Activated CD8-positive, alpha-beta memory T cell treated with anti-CD3 and anti-CD28 coated beads, Interleukin-2, amount 50 U/mL, for 24 hours (primary cell): ENCODE measurements around the gene KIF18A.

Source experiments
- DNase-seq: peaks from one replicate; pipeline ENCODE4 v3.0.0-alpha.2; 2020; ENCODE audit errors: extremely low read depth

Gene KIF18A

GRCh38 chr11:28043930-28044709 lies 63.8 kb downstream of the KIF18A start:
- DNase-seq, result no peak

- DNase-seq, result no peak
Measured at GRCh38 chr11:28040384-28040783, 67.6 kb downstream of the KIF18A start.

- DNase-seq, result no peak
Measured at GRCh38 chr11:28038775-28039174, 69.2 kb downstream of the KIF18A start.

GRCh38 chr11:28026634-28027290 lies 81.2 kb downstream of the KIF18A start:
- DNase-seq, result no peak

GRCh38 chr11:28017816-28018215 lies 90.1 kb downstream of the KIF18A start:
- DNase-seq, result no peak

- DNase-seq, result no peak
Measured at GRCh38 chr11:28011813-28012212, 96.1 kb downstream of the KIF18A start.

GRCh38 chr11:28009996-28010395 lies 98.0 kb downstream of the KIF18A start:
- DNase-seq, result no peak

GRCh38 chr11:28009388-28009787 lies 98.6 kb downstream of the KIF18A start:
- DNase-seq, result no peak

GRCh38 chr11:28003615-28004014 lies 104.3 kb downstream of the KIF18A start:
- no peak for DNase-seq

GRCh38 chr11:27998552-27998951 lies 109.4 kb downstream of the KIF18A start:
- DNase-seq, result no peak

GRCh38 chr11:27997344-27997743 lies 110.6 kb downstream of the KIF18A start:
- DNase-seq, result no peak

- DNase-seq, result no peak
Measured at GRCh38 chr11:27996066-27996465, 111.9 kb downstream of the KIF18A start.

GRCh38 chr11:27995083-27995482 lies 112.9 kb downstream of the KIF18A start:
- DNase-seq, result no peak

GRCh38 chr11:27991736-27992135 lies 116.2 kb downstream of the KIF18A start:
- no peak for DNase-seq

- DNase-seq, result no peak
Measured at GRCh38 chr11:27977527-27977926, 130.4 kb downstream of the KIF18A start.

GRCh38 chr11:27977031-27977430 lies 130.9 kb downstream of the KIF18A start:
- DNase-seq, result no peak

- DNase-seq, result no peak
Measured at GRCh38 chr11:27976262-27976661, 131.7 kb downstream of the KIF18A start.

- DNase-seq, result no peak
Measured at GRCh38 chr11:27973851-27974536, 134.0 kb downstream of the KIF18A start.

- no peak for DNase-seq
Measured at GRCh38 chr11:27972522-27973170, 135.3 kb downstream of the KIF18A start.

- DNase-seq, result no peak
Measured at GRCh38 chr11:27971171-27971570, 136.8 kb downstream of the KIF18A start.
